Measurements from ENCODE around the gene RPRD2. TPM values are rescaled to one million over a fixed set of nuclear protein-coding genes. Genes with fewer than 3 reads are reported as not detected.

The RPRD2 gene
- total RNA-seq, 1 experiment from 2014 or later, result 26.7 TPM

- H3K27ac ChIP-seq (ENCODE audit: low read depth, low read length), result no peak overlapping the region
- no peaks in the 10 kb centered on the region for H3K9me3 ChIP-seq (ENCODE audit: control insufficient read depth in 1 of 2, insufficient read depth in 1 of 2, low read depth in 1 of 2, low read length in 2 of 2)
- H3K4me2 ChIP-seq (ENCODE audit: low read length), result no peak overlapping the region
- peaks cover 2 to 7% of the 10 kb centered on the region in 2 experiments; a peak in 2 of 4 replicates for H3K4me1 ChIP-seq (ENCODE audit: control insufficient read depth in 1 of 2, insufficient read depth in 2 of 2, low read length in 2 of 2)
- no peaks in the 10 kb centered on the region for H4K20me1 ChIP-seq (ENCODE audit: insufficient read depth)
- DNase-seq (ENCODE audit: low read depth, low spot score), result no peak
- 0 out of 4 replicates have a peak, but pooled peaks cover 2 to 6% of the 10 kb centered on the region in 2 experiments for H3K36me3 ChIP-seq (ENCODE audit: control insufficient read depth in 1 of 2, insufficient read depth in 2 of 2, low read length in 2 of 2)
- RAD21 ChIA-PET (ENCODE audit: low non-redundant PET in 1 of 2, low total read pairs in 2 of 2, uncharacterized antibody in 2 of 2, unreplicated experiment in 2 of 2), result no interaction called here
- no peaks in the 10 kb centered on the region for H3K9me2 ChIP-seq (ENCODE audit: insufficient read depth)
- no peak overlapping the region for H3K4me3 ChIP-seq (replicated peaks in 1 of 2; ENCODE audit: low read depth in 1 of 2, low read length in 2 of 2)
- H3K79me2 ChIP-seq (ENCODE audit: insufficient read depth, low read length), result peaks cover 10% of the 10 kb centered on the region
- POLR2A ChIA-PET, result no interaction called here
- intact Hi-C loops (cut with micrococcal nuclease), result no loop called here
- ATAC-seq, result no peak
- peak in 2 of 3 experiments; percentile 13 to 26; a peak in 1 of 6 replicates for TF ChIP-seq CTCF (IDR thresholded peaks at IDR 0.05 in 2 of 3, conservative IDR thresholded peaks at IDR 0.05 in 1 of 3; ENCODE audit: borderline replicate concordance in 1 of 3, insufficient read depth in 1 of 3, low read depth in 2 of 3, low read length in 2 of 3)
- TF ChIP-seq RAD21 (IDR thresholded peaks at IDR 0.05; ENCODE audit: low read depth), result peak; percentile 53; the same call in 1 of the 2 replicates
- TF ChIP-seq JUND (IDR thresholded peaks at IDR 0.05), result no peak
- TF ChIP-seq SIN3A (IDR thresholded peaks at IDR 0.05; ENCODE audit: low read depth), result no peak
- no TSS peak for BruUV-seq (replicated peaks)
- no peak overlapping the region for H2AFZ ChIP-seq (ENCODE audit: low read depth, low read length, poor library complexity, severe bottlenecking)
- CTCF ChIA-PET, result no interaction called here
- no peak overlapping the region for H3K9ac ChIP-seq (ENCODE audit: low read length)
- H3K27me3 ChIP-seq (ENCODE audit: insufficient read depth, low read length), result no peaks in the 10 kb centered on the region
Measured at GRCh38 chr1:150484861-150485260, 120.9 kb downstream of the RPRD2 start.

GRCh38 chr1:150486966-150487762 lies 123.2 kb downstream of the RPRD2 start, which contains the start of gene TARS2:
TARS2 (plus strand) TSS chr1:150487419; CDS start chr1:150487451, 32 bp downstream.
- ChIA-PET CTCF (interaction anchor here (1.0 kb wide), 1 partner anchor 45 kb away, joined by 3 read pairs; no protein-coding TSS in a partner anchor), RAD21 (ENCODE audit: low non-redundant PET in 1 of 2, low total read pairs in 2 of 2, uncharacterized antibody in 2 of 2, unreplicated experiment in 2 of 2) (no interaction called here), POLR2A (no interaction called here)
- peak; percentile 100 for ATAC-seq
- Histone ChIP-seq H3K4me3 (replicated peaks in 1 of 2; ENCODE audit: low read depth in 1 of 2, low read length in 2 of 2) (peak within 1 kb of the TSS; percentile 84 to 93), H3K79me2 (ENCODE audit: insufficient read depth, low read length) (peaks cover 10% of the 10 kb centered on the region), H3K27me3 (ENCODE audit: insufficient read depth, low read length) (no peaks in the 10 kb centered on the region), H3K9me3 (ENCODE audit: control insufficient read depth in 1 of 2, insufficient read depth in 1 of 2, low read depth in 1 of 2, low read length in 2 of 2) (no peaks in the 10 kb centered on the region), H3K27ac (ENCODE audit: low read depth, low read length) (peak within 1 kb of the TSS; percentile 48), H3K4me1 (ENCODE audit: control insufficient read depth in 1 of 2, insufficient read depth in 2 of 2, low read length in 2 of 2) (peaks cover 2 to 7% of the 10 kb centered on the region in 2 experiments; a peak in 2 of 4 replicates), H2AFZ (ENCODE audit: low read depth, low read length, poor library complexity, severe bottlenecking) (peak within 1 kb of the TSS; percentile 61), H3K36me3 (ENCODE audit: control insufficient read depth in 1 of 2, insufficient read depth in 2 of 2, low read length in 2 of 2) (peaks cover 10 to 14% of the 10 kb centered on the region in 2 experiments; a peak in 3 of 4 replicates), H3K4me2 (ENCODE audit: low read length) (peak within 1 kb of the TSS; percentile 86), H3K9me2 (ENCODE audit: insufficient read depth) (no peaks in the 10 kb centered on the region), H4K20me1 (ENCODE audit: insufficient read depth) (no peaks in the 10 kb centered on the region), H3K9ac (ENCODE audit: low read length) (peak within 1 kb of the TSS; percentile 84)
- BruUV-seq (replicated peaks), result no TSS peak
- DNase-seq (ENCODE audit: low read depth, low spot score), result peak; percentile 98
- intact Hi-C loops (cut with micrococcal nuclease), result no loop called here
- TF ChIP-seq EZH2 (IDR thresholded peaks at IDR 0.05), result no peak
- no peak for TF ChIP-seq RAD21 (IDR thresholded peaks at IDR 0.05; ENCODE audit: low read depth)
- peak; percentile 87; the same call in 1 of the 2 replicates for TF ChIP-seq SRF (IDR thresholded peaks at IDR 0.05; ENCODE audit: low read depth)
- TF ChIP-seq ZBTB33 (IDR thresholded peaks at IDR 0.05; ENCODE audit: extremely low read depth, insufficient replicate concordance, low read length), result peak; percentile 47
- TF ChIP-seq YY1 (IDR thresholded peaks at IDR 0.05; ENCODE audit: extremely low read depth, insufficient replicate concordance, low read depth, low read length), result peak; percentile 89
- TF ChIP-seq SP1 (IDR thresholded peaks at IDR 0.05; ENCODE audit: low read depth), result peak; percentile 100
- no peak for TF ChIP-seq ATF3 (IDR thresholded peaks at IDR 0.05)
- 0 out of 2 replicates have a peak, but pooled peaks have one; percentile 18 for TF ChIP-seq EGR1 (IDR thresholded peaks at IDR 0.05; ENCODE audit: low read depth)
- TF ChIP-seq CEBPB (IDR thresholded peaks at IDR 0.05; ENCODE audit: low read depth), result no peak
- TF ChIP-seq CBX3 (IDR thresholded peaks at IDR 0.05; ENCODE audit: low read depth), result peak; percentile 97
- TF ChIP-seq POLR2A (IDR thresholded peaks at IDR 0.05; ENCODE audit: borderline replicate concordance, extremely low read depth, insufficient read depth, insufficient read length), result peak; percentile 72
